ENCODE measurements around the gene CCDC9B.

Gene CCDC9B

GRCh38 chr15:40317580-40317979, 23.2 kb downstream of the CCDC9B start:
- DNase-seq (ENCODE audit: extremely low spot score) = no peak
- POLR2A ChIA-PET = no interaction called here
- CTCF ChIA-PET = interaction anchor here (1.2 to 23.2 kb wide), 4 partner anchors 13 to 104 kb away, joined by 3 to 405 read pairs (median 26); no protein-coding TSS in a partner anchor
- no peak for TF ChIP-seq CTCF (IDR thresholded peaks at IDR 0.05; ENCODE audit: control extremely low read depth, extremely low read depth, low read depth, missing control alignments)

GRCh38 chr15:40316931-40317330, 23.8 kb downstream of the CCDC9B start:
- TF ChIP-seq CTCF (IDR thresholded peaks at IDR 0.05; ENCODE audit: control extremely low read depth, extremely low read depth, low read depth, missing control alignments) = no peak
- DNase-seq (ENCODE audit: extremely low spot score) = no peak
- ChIA-PET POLR2A (no interaction called here), CTCF (interaction anchor here (1.3 to 23.2 kb wide), 5 partner anchors 9 to 42 kb away, joined by 4 to 405 read pairs (median 7); partner anchors contain the start of gene PLCB2)

GRCh38 chr15:40314723-40315276, 25.9 kb downstream of the CCDC9B start:
- ChIA-PET CTCF (interaction anchor here (1.1 to 23.2 kb wide), 4 partner anchors 12 to 40 kb away, joined by 3 to 405 read pairs (median 17); no protein-coding TSS in a partner anchor), POLR2A (no interaction called here)
- no peak for DNase-seq (ENCODE audit: extremely low spot score)
- no peak for TF ChIP-seq CTCF (IDR thresholded peaks at IDR 0.05; ENCODE audit: control extremely low read depth, extremely low read depth, low read depth, missing control alignments)

GRCh38 chr15:40313531-40314398, 27.0 kb downstream of the CCDC9B start:
- no peak for DNase-seq (ENCODE audit: extremely low spot score)
- POLR2A ChIA-PET = no interaction called here
- CTCF ChIA-PET = interaction anchor here (0.9 to 23.2 kb wide), 8 partner anchors 7 to 104 kb away, joined by 3 to 405 read pairs (median 17); partner anchors contain the start of genes CCDC9B and INAFM2
- TF ChIP-seq CTCF (IDR thresholded peaks at IDR 0.05; ENCODE audit: control extremely low read depth, extremely low read depth, low read depth, missing control alignments) = no peak

GRCh38 chr15:40312370-40313158, 28.2 kb downstream of the CCDC9B start:
- ChIA-PET CTCF (interaction anchor here (1.3 to 23.2 kb wide), 7 partner anchors 8 to 198 kb away, joined by 3 to 405 read pairs (median 18); partner anchors contain the start of genes CCDC9B and INAFM2), POLR2A (no interaction called here)
- no peak for TF ChIP-seq CTCF (IDR thresholded peaks at IDR 0.05; ENCODE audit: control extremely low read depth, extremely low read depth, low read depth, missing control alignments)
- no peak for DNase-seq (ENCODE audit: extremely low spot score)

DNA sequence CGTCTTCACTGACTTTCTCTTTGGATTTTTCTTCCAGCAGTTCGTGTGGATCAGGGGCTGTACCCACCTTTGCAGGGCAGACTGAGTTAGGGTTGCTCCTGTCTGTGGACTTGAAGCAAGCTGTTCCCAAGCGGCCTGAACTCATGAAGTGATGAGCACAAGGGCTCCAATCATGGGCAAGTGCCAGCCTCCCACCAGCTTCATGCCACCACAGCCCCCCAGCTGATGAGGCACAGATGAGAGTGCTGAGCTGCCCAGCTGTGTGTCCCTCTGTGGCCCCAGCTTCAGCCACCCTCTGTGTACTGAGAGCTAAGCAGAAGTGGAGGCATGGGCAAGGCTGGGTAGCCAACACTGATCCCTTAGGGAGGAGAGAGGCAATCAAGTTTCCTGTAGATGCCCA, 29.7 kb downstream of the CCDC9B start:
- CTCF ChIA-PET = interaction anchor here (0.7 to 23.2 kb wide), 11 partner anchors 10 to 115 kb away, joined by 3 to 405 read pairs (median 17); partner anchors contain the start of genes CCDC9B, INAFM2 and PHGR1
- TF ChIP-seq CTCF (IDR thresholded peaks at IDR 0.05; ENCODE audit: control extremely low read depth, extremely low read depth, low read depth, missing control alignments) = no peak
- no peak for DNase-seq (ENCODE audit: extremely low spot score)
- POLR2A ChIA-PET = no interaction called here

All from GM10248 (cell line).